H9 (cell line): ENCODE results near the gene GK2. TPM values are rescaled to one million over a fixed set of nuclear protein-coding genes. Genes with fewer than 3 reads are reported as not detected.

Experiments
- DNase-seq: peaks from one replicate; pipeline ENCODE4 v3.0.0-alpha.2; 2017
- H2AFZ ChIP-seq: one replicate; pipeline ENCODE4 v1.6.1; 2013; ENCODE audit warnings: mild to moderate bottlenecking, low read length, control low read depth, moderate library complexity
- H2AK5ac ChIP-seq: 2 replicates; pipeline ENCODE4 v1.6.1; 2013; ENCODE audit warnings: low read length, control low read depth, mixed read lengths; ENCODE audit not compliant: insufficient read length
- H2BK120ac ChIP-seq: one replicate; pipeline ENCODE4 v1.6.1; 2013; ENCODE audit warnings: low read depth, mild to moderate bottlenecking, low read length, control low read depth, inconsistent platforms; ENCODE audit not compliant: poor library complexity, severe bottlenecking
- H2BK12ac ChIP-seq: 2 replicates; pipeline ENCODE4 v1.6.1; 2013; ENCODE audit warnings: low read length, control low read depth, mixed read lengths, low read depth; ENCODE audit not compliant: insufficient read length
- H2BK15ac ChIP-seq: 2 replicates; pipeline ENCODE4 v1.6.1; 2013; ENCODE audit warnings: low read depth, low read length, control low read depth
- H2BK20ac ChIP-seq: one replicate; pipeline ENCODE4 v1.6.1; 2013; ENCODE audit warnings: low read depth, mild to moderate bottlenecking, low read length, control low read depth, inconsistent platforms; ENCODE audit not compliant: poor library complexity, severe bottlenecking
- H2BK5ac ChIP-seq: 2 replicates; pipeline ENCODE4 v1.6.1; 2013; ENCODE audit warnings: low read length, control low read depth, mixed read lengths; ENCODE audit not compliant: insufficient read length
- H3K14ac ChIP-seq: 2 replicates; pipeline ENCODE4 v1.6.1; 2013; ENCODE audit warnings: low read length, control low read depth; ENCODE audit not compliant: insufficient read depth
- H3K18ac ChIP-seq: 2 replicates; pipeline ENCODE4 v1.6.1; 2013; ENCODE audit warnings: low read depth, mild to moderate bottlenecking, mixed read lengths, low read length, control low read depth; ENCODE audit not compliant: insufficient read length
- H3K23ac ChIP-seq: 2 replicates; pipeline ENCODE4 v1.6.1; 2013; ENCODE audit warnings: low read length, control low read depth, mixed read lengths, low read depth; ENCODE audit not compliant: insufficient read length
- H3K23me2 ChIP-seq: 2 replicates; pipeline ENCODE4 v1.6.1; 2013; ENCODE audit warnings: low read depth, mild to moderate bottlenecking, mixed read lengths, low read length, control low read depth; ENCODE audit not compliant: insufficient read length, poor library complexity, severe bottlenecking
- H3K27ac ChIP-seq: 2 replicates; pipeline ENCODE4 v1.5.1; 2013; ENCODE audit warnings: low read length, control low read depth, mixed read lengths, low read depth; ENCODE audit not compliant: insufficient read length
- H3K27me3 ChIP-seq: 2 replicates; pipeline ENCODE4 v1.6.1; 2013; ENCODE audit warnings: low read length, control low read depth, inconsistent platforms; ENCODE audit not compliant: insufficient read depth
- H3K4ac ChIP-seq: 2 replicates; pipeline ENCODE4 v1.6.1; 2013; ENCODE audit warnings: low read depth, mild to moderate bottlenecking, control low read depth, inconsistent platforms, low read length, moderate library complexity
- H3K4me1 ChIP-seq: 2 replicates; pipeline ENCODE4 v1.6.1; 2013; ENCODE audit warnings: low read length, control low read depth, inconsistent platforms; ENCODE audit not compliant: insufficient read depth
- H3K4me2 ChIP-seq: 2 replicates; pipeline ENCODE4 v1.6.1; 2013; ENCODE audit warnings: low read length, control low read depth, mixed read lengths; ENCODE audit not compliant: insufficient read length, insufficient read depth
- H3K56ac ChIP-seq: 2 replicates; pipeline ENCODE4 v1.6.1; 2013; ENCODE audit warnings: low read depth, mild to moderate bottlenecking, mixed read lengths, low read length, control low read depth; ENCODE audit not compliant: insufficient read length
- H3K79me1 ChIP-seq: 2 replicates; pipeline ENCODE4 v1.6.1; 2013; ENCODE audit warnings: low read depth, mild to moderate bottlenecking, moderate library complexity, low read length, control low read depth, inconsistent platforms; ENCODE audit not compliant: insufficient read depth, poor library complexity, severe bottlenecking
- H3K79me2 ChIP-seq: 2 replicates; pipeline ENCODE4 v1.6.1; 2013; ENCODE audit warnings: low read length, control low read depth, inconsistent platforms; ENCODE audit not compliant: insufficient read depth
- H3K9ac ChIP-seq: 2 replicates; pipeline ENCODE4 v1.6.1; 2013; ENCODE audit warnings: low read length, control low read depth, mixed read lengths; ENCODE audit not compliant: insufficient read length; ENCODE audit errors: extremely low read depth
- H3K9me3 ChIP-seq: one replicate; pipeline ENCODE4 v1.6.1; 2013; ENCODE audit warnings: low read depth, low read length, inconsistent platforms; ENCODE audit not compliant: control insufficient read depth
- H3T11ph ChIP-seq: one replicate; pipeline ENCODE4 v1.6.1; 2013; ENCODE audit warnings: mild to moderate bottlenecking, low read length, control low read depth, inconsistent platforms
- H4K20me1 ChIP-seq: one replicate; pipeline ENCODE4 v1.6.1; 2013; ENCODE audit not compliant: control insufficient read depth, insufficient read length, insufficient read depth
- H4K5ac ChIP-seq: 2 replicates; pipeline ENCODE4 v1.6.1; 2013; ENCODE audit warnings: low read depth, mild to moderate bottlenecking, mixed read lengths, low read length, control low read depth; ENCODE audit not compliant: insufficient read length
- H4K8ac ChIP-seq: replicated peaks from 2 replicates; pipeline ENCODE4 v1.6.1; 2013; ENCODE audit warnings: low read length, control low read depth, mixed read lengths, low read depth; ENCODE audit not compliant: insufficient read length
- H4K91ac ChIP-seq: 2 replicates; pipeline ENCODE4 v1.6.1; 2013; ENCODE audit warnings: low read depth, mild to moderate bottlenecking, moderate library complexity, mixed read lengths, low read length, control low read depth; ENCODE audit not compliant: insufficient read length
- H3K27ac Mint-ChIP-seq, 3 experiments: 2 replicates in 2 of 3; 3 replicates in 1 of 3; pipeline ENCODE4 v1.8.0; 2020 to 2021; ENCODE audit warnings: mixed read lengths in 3 of 3, mild to moderate bottlenecking in 1 of 3, moderate library complexity in 1 of 3
- H3K27me3 Mint-ChIP-seq: 2 replicates; pipeline ENCODE4 v1.8.0; 2021; ENCODE audit warnings: low read depth, mild to moderate bottlenecking, moderate library complexity, mixed read lengths
- H3K36me3 Mint-ChIP-seq, 3 experiments: 2 replicates in 2 of 3; 3 replicates in 1 of 3; pipeline ENCODE4 v1.8.0; 2020 to 2021; ENCODE audit warnings: low read depth in 3 of 3, mixed read lengths in 3 of 3; ENCODE audit not compliant: insufficient read depth in 1 of 3
- H3K4me1 Mint-ChIP-seq, 2 experiments: 2 replicates each; pipeline ENCODE4 v1.8.0; 2020; ENCODE audit warnings: mixed read lengths in 2 of 2
- H3K4me3 Mint-ChIP-seq, 2 experiments: 2 replicates in 1 of 2; 3 replicates in 1 of 2; pipeline ENCODE4 v1.8.0; 2020 to 2021; ENCODE audit warnings: mild to moderate bottlenecking in 2 of 2, mixed read lengths in 2 of 2, moderate library complexity in 1 of 2
- H3K9me3 Mint-ChIP-seq, 2 experiments: 2 replicates in 1 of 2; 3 replicates in 1 of 2; pipeline ENCODE4 v1.8.0; 2020; ENCODE audit warnings: mild to moderate bottlenecking in 2 of 2, mixed read lengths in 2 of 2, moderate library complexity in 1 of 2
- total RNA-seq: library from RNA; stranded (reverse); gene quantifications from 2 replicates; pipeline ENCODE4 v1.2.1, GENCODE V29; 2021
- TF ChIP-seq, protein P1 (sequence below): fragments of 200-600 bp; sonication (generic); conservative IDR thresholded peaks from 3 replicates; pipeline ENCODE4 v1.8.0; 2021; ENCODE audit warnings: antibody characterized with exemption, mild to moderate bottlenecking

The GK2 gene
- total RNA-seq, 1 experiment from 2014 or later, result not detected

GRCh38 chr4:79404666-79405065, 3.4 kb downstream of the GK2 start:
- no peaks in the 10 kb centered on the region for H4K20me1 ChIP-seq
- no peak overlapping the region for H3K14ac ChIP-seq
- no peak overlapping the region for H2BK15ac ChIP-seq
- H4K91ac ChIP-seq, result no peak overlapping the region
- peaks cover 8 to 10% of the 10 kb centered on the region in 2 experiments for H3K4me1 Mint-ChIP-seq
- no peak overlapping the region for H3K4me3 Mint-ChIP-seq
- H4K5ac ChIP-seq, result no peak overlapping the region
- no peak overlapping the region for H3K4ac ChIP-seq
- H3K27me3 Mint-ChIP-seq, result no peaks in the 10 kb centered on the region
- no peak overlapping the region for H3K27ac Mint-ChIP-seq
- H3K79me1 ChIP-seq, result no peaks in the 10 kb centered on the region
- H3K18ac ChIP-seq, result no peak overlapping the region
- H3K56ac ChIP-seq, result no peak overlapping the region
- no peaks in the 10 kb centered on the region; a peak in 1 of 5 replicates for H3K9me3 Mint-ChIP-seq
- H3K23ac ChIP-seq, result no peak overlapping the region
- no peak overlapping the region for H3K27ac ChIP-seq
- no peak overlapping the region for H2AFZ ChIP-seq
- H2AK5ac ChIP-seq, result no peak overlapping the region
- H2BK20ac ChIP-seq, result no peak overlapping the region
- no peaks in the 10 kb centered on the region for H3K27me3 ChIP-seq
- no peak overlapping the region for H2BK12ac ChIP-seq
- no peaks in the 10 kb centered on the region for H3K23me2 ChIP-seq
- no peak overlapping the region for H3K4me2 ChIP-seq
- H3K79me2 ChIP-seq, result no peaks in the 10 kb centered on the region
- DNase-seq, result no peak
- H3K9me3 ChIP-seq, result no peaks in the 10 kb centered on the region
- no peak overlapping the region for H2BK5ac ChIP-seq
- no peak overlapping the region for H3K9ac ChIP-seq
- no peak overlapping the region for H2BK120ac ChIP-seq
- no peaks in the 10 kb centered on the region for H3K4me1 ChIP-seq
- TF ChIP-seq, protein P1, sequence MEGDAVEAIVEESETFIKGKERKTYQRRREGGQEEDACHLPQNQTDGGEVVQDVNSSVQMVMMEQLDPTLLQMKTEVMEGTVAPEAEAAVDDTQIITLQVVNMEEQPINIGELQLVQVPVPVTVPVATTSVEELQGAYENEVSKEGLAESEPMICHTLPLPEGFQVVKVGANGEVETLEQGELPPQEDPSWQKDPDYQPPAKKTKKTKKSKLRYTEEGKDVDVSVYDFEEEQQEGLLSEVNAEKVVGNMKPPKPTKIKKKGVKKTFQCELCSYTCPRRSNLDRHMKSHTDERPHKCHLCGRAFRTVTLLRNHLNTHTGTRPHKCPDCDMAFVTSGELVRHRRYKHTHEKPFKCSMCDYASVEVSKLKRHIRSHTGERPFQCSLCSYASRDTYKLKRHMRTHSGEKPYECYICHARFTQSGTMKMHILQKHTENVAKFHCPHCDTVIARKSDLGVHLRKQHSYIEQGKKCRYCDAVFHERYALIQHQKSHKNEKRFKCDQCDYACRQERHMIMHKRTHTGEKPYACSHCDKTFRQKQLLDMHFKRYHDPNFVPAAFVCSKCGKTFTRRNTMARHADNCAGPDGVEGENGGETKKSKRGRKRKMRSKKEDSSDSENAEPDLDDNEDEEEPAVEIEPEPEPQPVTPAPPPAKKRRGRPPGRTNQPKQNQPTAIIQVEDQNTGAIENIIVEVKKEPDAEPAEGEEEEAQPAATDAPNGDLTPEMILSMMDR, result no peak
- no peaks in the 10 kb centered on the region for H3K36me3 Mint-ChIP-seq
- no peak overlapping the region for H3T11ph ChIP-seq
- no peak overlapping the region for H4K8ac ChIP-seq
